ENCODE results near the gene MUC16. TPM values are rescaled to one million over a fixed set of nuclear protein-coding genes. Genes with fewer than 3 reads are reported as not detected.
"Not testable (repeated sequence)": the region's sequence is repeated elsewhere in the genome, so short reads cannot be mapped to it uniquely, and the experiment has no call there.

Gene MUC16
- not detected for total RNA-seq

- TF ChIP-seq POLR2A (IDR thresholded peaks at IDR 0.05) = no peak
- no peak for TF ChIP-seq CTCF (IDR thresholded peaks at IDR 0.05)
- no peaks in the 10 kb centered on the region for H3K9me3 ChIP-seq
- H3K4me3 ChIP-seq = no peak within 1 kb of the TSS
- H3K36me3 ChIP-seq = no peaks in the 10 kb centered on the region
- no peaks in the 10 kb centered on the region for H3K27me3 ChIP-seq
- H3K4me1 ChIP-seq = no peaks in the 10 kb centered on the region
- no peak within 1 kb of the TSS for H3K27ac ChIP-seq
- no peak for DNase-seq
Observed at GRCh38 chr19:9009935-9010651, at the start of gene MUC16. MUC16 (minus strand) TSS chr19:9010409.

- Histone ChIP-seq H3K27ac (no peak overlapping the region), H3K4me1 (no peaks in the 10 kb centered on the region), H3K27me3 (no peaks in the 10 kb centered on the region), H3K36me3 (no peaks in the 10 kb centered on the region), H3K9me3 (no peaks in the 10 kb centered on the region), H3K4me3 (no peak overlapping the region)
- TF ChIP-seq CTCF (IDR thresholded peaks at IDR 0.05) (no peak), POLR2A (IDR thresholded peaks at IDR 0.05) (no peak)
- DNase-seq = no peak
Observed at GRCh38 chr19:9058905-9059667, 48.9 kb upstream of the MUC16 start.

- no peak for TF ChIP-seq POLR2A (IDR thresholded peaks at IDR 0.05)
- no peak for TF ChIP-seq CTCF (IDR thresholded peaks at IDR 0.05)
- Histone ChIP-seq H3K36me3 (no peaks in the 10 kb centered on the region), H3K4me1 (no peaks in the 10 kb centered on the region)
Observed at GRCh38 chr19:9057505-9058258, 47.5 kb upstream of the MUC16 start.

GRCh38 chr19:9056131-9056530, 45.9 kb upstream of the MUC16 start:
- H3K4me1 ChIP-seq, H3K4me3 ChIP-seq, DNase-seq, H3K36me3 ChIP-seq, H3K27ac ChIP-seq, H3K9me3 ChIP-seq, H3K27me3 ChIP-seq: not testable (repeated sequence)

More at GRCh38 chr19:9057505-9058258, 47.5 kb upstream of the MUC16 start:
- Histone ChIP-seq H3K4me3 (no peak overlapping the region), H3K9me3 (no peaks in the 10 kb centered on the region), H3K27me3 (no peaks in the 10 kb centered on the region), H3K27ac (no peak overlapping the region)
- DNase-seq = no peak

GRCh38 chr19:9054765-9055164, 44.6 kb upstream of the MUC16 start:
- no peak for DNase-seq
- H3K9me3 ChIP-seq = no peaks in the 10 kb centered on the region
- H3K4me3 ChIP-seq = no peak overlapping the region
- no peaks in the 10 kb centered on the region for H3K36me3 ChIP-seq
- no peaks in the 10 kb centered on the region for H3K27me3 ChIP-seq
- TF ChIP-seq POLR2A (IDR thresholded peaks at IDR 0.05) = no peak
- no peak for TF ChIP-seq CTCF (IDR thresholded peaks at IDR 0.05)
- H3K4me1 ChIP-seq = no peaks in the 10 kb centered on the region
- no peak overlapping the region for H3K27ac ChIP-seq

GRCh38 chr19:9054207-9054606, 44.0 kb upstream of the MUC16 start:
- Histone ChIP-seq H3K27ac (no peak overlapping the region), H3K9me3 (no peaks in the 10 kb centered on the region)
- no peak for DNase-seq

GRCh38 chr19:9053674-9054073, 43.5 kb upstream of the MUC16 start:
- not testable (repeated sequence) for H3K4me1 ChIP-seq, H3K4me3 ChIP-seq, H3K36me3 ChIP-seq, H3K27me3 ChIP-seq, DNase-seq, H3K9me3 ChIP-seq, H3K27ac ChIP-seq

More at GRCh38 chr19:9054207-9054606, 44.0 kb upstream of the MUC16 start:
- TF ChIP-seq CTCF (IDR thresholded peaks at IDR 0.05) = no peak
- TF ChIP-seq POLR2A (IDR thresholded peaks at IDR 0.05) = no peak
- Histone ChIP-seq H3K27me3 (no peaks in the 10 kb centered on the region), H3K36me3 (no peaks in the 10 kb centered on the region), H3K4me1 (no peaks in the 10 kb centered on the region), H3K4me3 (no peak overlapping the region)
